22Rv1 (cell line): ENCODE data around the gene PLXNA2.

Experiments used
- CTCF ChIP-seq: fragments of 450-650 bp; IDR thresholded peaks from 2 replicates; pipeline ENCODE4 v1.5.1; 2017; ENCODE audit warnings: mild to moderate bottlenecking
- ZFX ChIP-seq: fragments of 450-650 bp; IDR thresholded peaks from 2 replicates; pipeline ENCODE4 v1.6.1; 2017; ENCODE audit warnings: antibody characterized with exemption, borderline replicate concordance

- TF ChIP-seq CTCF (no peak), ZFX (no peak)
Observed at GRCh38 chr1:208270651-208271141, 26.5 kb upstream of the PLXNA2 start.
